Epithelial cell of proximal tubule (primary cell): Measurements from ENCODE around the gene ZC3H4. TPM values are rescaled to one million over a fixed set of nuclear protein-coding genes. Genes with fewer than 3 reads are reported as not detected.

Source experiments
- DNase-seq: peaks from one replicate; pipeline ENCODE4 v3.0.0-alpha.2; 2011; ENCODE audit warnings: low read depth
- H3K4me3 ChIP-seq: 2 replicates; pipeline ENCODE4 v1.5.1; 2011; ENCODE audit warnings: low read depth, mild to moderate bottlenecking, low read length
- CTCF ChIP-seq: conservative IDR thresholded peaks from 2 replicates; pipeline ENCODE4 v1.5.1; 2012; ENCODE audit warnings: low read depth, mild to moderate bottlenecking, low read length
- total RNA-seq: library from RNA; depleted of rRNA; stranded (reverse); fragments of >200 nt; gene quantifications from 2 replicates; pipeline ENCODE4 v1.2.3, GENCODE V29; 2015

ZC3H4 gene
- total RNA-seq, 1 donor from 2014 or later = 18.3 TPM

DNA sequence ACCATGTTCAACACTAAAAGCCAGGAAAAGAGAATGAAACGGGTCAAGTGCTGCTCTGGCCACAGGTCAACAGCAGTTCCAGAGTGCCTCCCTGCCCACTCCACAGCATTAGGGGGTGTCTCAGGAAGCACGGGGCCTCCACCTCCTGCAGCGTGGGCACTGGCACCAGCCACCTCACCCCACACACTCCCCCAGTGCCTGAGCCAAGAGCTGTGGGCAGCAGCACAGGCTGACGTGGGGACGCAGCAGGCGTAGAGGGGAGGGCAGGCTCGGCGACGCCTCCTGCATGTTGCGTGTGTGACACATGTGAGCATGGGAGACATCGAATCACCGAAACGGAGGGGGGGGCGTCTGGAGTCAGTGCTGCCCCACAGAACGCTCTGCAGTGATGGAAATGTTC, 43.8 kb downstream of the ZC3H4 start:
- TF ChIP-seq CTCF = no peak
- no peak overlapping the region for H3K4me3 ChIP-seq
- no peak for DNase-seq

- TF ChIP-seq CTCF = no peak
- no peak overlapping the region for H3K4me3 ChIP-seq
- no peak for DNase-seq
These were observed 44.6 kb downstream of the ZC3H4 start for GRCh38 chr19:47068876-47069406.

DNA sequence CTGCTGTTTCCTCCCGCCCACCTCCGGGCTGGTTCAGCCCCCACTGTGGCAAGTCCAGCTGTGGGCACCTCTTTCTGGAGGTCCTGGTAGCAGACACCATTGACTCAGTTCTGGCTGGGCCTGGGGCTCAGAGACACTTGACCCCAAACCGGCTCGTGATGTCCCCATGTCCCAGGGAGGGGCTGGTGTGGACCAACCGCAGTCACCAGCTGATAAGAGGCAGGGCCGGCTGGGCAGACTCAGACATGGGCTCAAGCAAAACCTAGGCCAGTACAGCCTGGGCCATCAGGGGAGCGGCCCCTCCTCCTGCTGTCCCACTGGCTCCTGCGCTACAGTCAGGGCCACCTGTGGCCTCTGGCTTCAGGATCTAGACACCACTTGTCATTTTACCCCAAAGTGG, 45.3 kb downstream of the ZC3H4 start:
- no peak overlapping the region for H3K4me3 ChIP-seq
- TF ChIP-seq CTCF = no peak
- DNase-seq = no peak

DNA sequence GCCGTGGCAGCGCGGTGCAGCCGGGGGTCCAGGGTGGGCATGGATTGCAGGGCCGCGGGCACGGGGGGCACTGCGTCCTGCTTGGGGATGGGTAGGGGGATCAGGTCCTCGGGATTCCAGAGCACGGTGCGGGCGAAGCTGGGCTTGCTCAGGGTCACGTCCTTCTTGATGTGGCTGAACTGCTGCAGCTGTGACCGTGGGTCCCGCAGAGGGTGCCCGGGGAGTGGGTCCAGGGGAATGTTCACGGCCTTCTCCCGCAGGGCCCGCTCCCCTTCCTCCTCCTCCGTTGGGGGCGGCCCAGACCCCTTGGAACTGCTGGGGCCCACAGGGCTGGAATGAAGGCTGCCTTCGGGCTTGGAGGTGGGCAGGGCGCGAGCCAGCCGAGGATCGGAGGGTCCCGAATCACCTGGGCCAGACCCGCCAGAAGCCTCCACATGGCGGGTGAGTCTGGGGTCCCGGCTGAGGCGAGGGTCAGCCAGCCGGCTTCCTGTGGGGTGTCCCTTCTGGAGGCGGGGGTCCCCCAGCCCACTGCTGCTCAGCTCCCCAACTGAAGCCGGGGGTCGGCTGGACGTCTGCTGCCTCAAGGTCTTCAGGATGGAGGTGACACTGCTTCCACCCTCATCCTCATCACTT, 46.2 kb downstream of the ZC3H4 start:
- DNase-seq = no peak
- H3K4me3 ChIP-seq = no peak overlapping the region
- no peak for TF ChIP-seq CTCF

DNA sequence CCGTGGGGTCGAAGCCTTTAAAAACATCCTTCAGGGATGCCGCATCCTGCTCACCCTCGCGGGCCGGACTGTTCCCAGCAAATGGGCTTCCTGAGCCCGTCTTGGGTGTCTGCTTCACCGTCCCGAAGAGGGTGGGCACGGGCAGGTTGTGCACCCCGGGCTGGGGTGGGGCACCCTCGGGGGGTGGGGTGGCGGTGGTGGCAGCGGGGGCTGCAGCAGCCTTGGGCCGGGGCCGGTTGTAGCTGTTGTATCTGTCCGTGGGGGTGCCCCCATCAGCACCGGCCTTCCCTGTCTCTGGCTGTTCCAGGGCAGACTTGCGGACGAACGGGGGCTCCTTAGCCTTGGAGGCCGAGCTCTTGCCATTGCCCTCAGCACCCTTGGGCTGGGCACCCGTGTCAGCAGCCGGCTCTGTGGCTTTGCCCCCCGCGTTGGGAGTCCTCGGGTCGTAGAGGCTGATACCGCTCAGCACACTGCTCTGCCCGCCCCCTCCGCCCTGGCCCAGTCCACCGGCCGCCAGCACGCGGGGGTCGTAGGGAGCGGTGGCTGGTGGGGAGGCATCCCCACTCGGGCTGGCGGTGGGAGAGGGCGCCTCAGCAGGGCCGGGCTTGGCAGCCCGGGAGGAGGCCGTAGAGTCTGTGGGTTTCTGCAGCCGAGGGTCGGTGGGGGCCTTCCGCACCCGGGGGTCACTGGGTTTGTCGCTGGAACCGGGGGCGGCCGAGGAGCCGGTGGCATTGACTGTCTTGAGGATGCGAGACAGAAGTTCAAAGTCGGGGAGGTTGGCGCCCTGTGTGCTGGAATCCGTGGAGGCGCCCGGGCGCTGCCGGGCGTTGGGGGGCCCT, 47.0 kb downstream of the ZC3H4 start:
- H3K4me3 ChIP-seq = no peak overlapping the region
- no peak for TF ChIP-seq CTCF
- DNase-seq = no peak

DNA sequence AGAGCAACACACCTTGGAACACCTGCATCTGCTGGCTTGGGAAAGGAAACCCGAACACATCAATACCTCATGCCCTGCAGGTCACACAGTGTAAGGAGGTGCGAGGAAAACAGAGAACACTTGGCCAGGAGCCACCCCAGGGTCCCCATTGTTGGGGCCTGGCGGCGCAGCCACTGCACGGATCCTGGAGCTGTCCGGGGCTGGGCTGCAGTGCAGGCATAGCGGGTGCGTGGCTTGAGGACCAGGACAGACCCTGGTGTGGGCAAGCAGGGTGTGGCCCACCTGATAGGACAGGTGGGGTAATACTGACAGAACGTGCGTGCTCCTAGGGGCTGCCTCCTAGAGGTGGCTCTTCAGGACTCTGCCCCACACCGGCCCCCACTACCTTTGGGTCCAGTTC, 48.3 kb downstream of the ZC3H4 start:
- no peak for TF ChIP-seq CTCF
- H3K4me3 ChIP-seq = no peak overlapping the region
- no peak for DNase-seq
